GM18526 (cell line): Measurements from ENCODE around the gene MPPED1.

Experiments
- POLR2A ChIP-seq: IDR thresholded peaks from 3 replicates; pipeline ENCODE4 v1.6.1; 2011; ENCODE audit not compliant: insufficient read length; ENCODE audit errors: extremely low read depth

The MPPED1 gene

GRCh38 chr22:43510281-43511070 lies 98.7 kb downstream of the MPPED1 start:
- TF ChIP-seq POLR2A: no peak

- TF ChIP-seq POLR2A: no peak
Measured at GRCh38 chr22:43511276-43511910, 99.6 kb downstream of the MPPED1 start.

DNA sequence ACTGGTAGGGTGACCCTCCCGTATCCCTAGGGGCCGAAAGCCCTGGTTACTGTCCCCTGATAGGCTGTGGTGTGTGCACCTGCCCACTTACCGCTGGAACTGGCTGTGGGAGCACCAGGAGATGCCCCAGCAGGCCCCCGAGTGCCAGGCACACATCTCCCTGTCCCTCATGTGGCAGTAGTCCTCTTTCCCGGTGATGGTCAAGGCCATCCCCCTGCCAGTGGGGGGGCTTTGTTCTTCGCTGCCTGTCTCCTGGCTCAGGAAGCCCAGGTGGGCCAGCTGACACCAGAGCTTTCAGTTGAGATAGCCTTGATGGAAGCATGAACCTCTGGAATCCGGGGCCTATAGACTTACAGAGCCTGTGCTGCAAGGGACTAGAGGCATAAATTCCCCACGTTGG lies 100.5 kb downstream of the MPPED1 start:
- TF ChIP-seq POLR2A: no peak

- no peak for TF ChIP-seq POLR2A
Measured at GRCh38 chr22:43514476-43515157, 102.8 kb downstream of the MPPED1 start.

GRCh38 chr22:43515411-43515810 lies 103.6 kb downstream of the MPPED1 start:
- TF ChIP-seq POLR2A: no peak

- TF ChIP-seq POLR2A: no peak
Measured at GRCh38 chr22:43515902-43516301, 104.1 kb downstream of the MPPED1 start.

DNA sequence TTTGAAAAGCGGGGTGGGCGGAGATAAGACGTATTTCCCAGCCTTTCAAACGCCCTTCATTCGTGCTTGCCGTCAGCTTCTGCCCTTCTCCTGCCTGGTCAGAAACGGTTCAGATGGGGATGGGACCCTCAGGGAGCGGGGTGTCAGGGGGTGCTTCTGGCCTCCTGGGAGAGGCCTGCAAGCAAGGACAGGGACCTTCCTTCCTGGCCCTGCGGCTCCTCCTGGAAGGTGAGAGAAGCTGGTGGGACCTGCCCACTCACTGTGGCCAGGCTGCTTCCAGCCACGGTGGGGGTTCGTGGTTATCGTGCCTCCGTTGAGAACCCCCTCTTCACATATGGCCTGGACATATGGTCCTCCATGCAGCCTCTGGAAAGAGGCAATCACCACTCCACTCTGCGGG lies 104.6 kb downstream of the MPPED1 start:
- no peak for TF ChIP-seq POLR2A

GRCh38 chr22:43516996-43517635 lies 105.3 kb downstream of the MPPED1 start:
- no peak for TF ChIP-seq POLR2A

DNA sequence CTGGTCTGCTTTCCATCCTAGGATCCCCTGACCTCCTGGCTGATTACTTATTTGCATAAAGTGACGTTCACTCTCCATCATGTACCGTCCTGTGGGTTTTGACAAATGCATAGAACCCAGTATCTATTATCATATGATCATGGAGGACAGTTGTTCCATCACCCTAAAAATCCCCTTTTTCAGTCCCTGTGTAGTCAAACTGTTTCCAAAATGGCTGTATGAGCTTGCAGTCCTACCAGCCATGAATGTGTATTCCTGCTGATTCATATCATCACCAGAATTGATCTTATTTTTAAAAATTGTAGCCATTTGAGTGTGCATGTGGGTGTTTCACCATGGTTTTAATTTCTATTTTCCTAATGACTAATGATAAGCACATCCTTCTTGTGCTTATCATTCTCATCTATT lies 108.8 kb downstream of the MPPED1 start:
- no peak for TF ChIP-seq POLR2A

GRCh38 chr22:43521716-43522115 lies 109.9 kb downstream of the MPPED1 start:
- TF ChIP-seq POLR2A: no peak

DNA sequence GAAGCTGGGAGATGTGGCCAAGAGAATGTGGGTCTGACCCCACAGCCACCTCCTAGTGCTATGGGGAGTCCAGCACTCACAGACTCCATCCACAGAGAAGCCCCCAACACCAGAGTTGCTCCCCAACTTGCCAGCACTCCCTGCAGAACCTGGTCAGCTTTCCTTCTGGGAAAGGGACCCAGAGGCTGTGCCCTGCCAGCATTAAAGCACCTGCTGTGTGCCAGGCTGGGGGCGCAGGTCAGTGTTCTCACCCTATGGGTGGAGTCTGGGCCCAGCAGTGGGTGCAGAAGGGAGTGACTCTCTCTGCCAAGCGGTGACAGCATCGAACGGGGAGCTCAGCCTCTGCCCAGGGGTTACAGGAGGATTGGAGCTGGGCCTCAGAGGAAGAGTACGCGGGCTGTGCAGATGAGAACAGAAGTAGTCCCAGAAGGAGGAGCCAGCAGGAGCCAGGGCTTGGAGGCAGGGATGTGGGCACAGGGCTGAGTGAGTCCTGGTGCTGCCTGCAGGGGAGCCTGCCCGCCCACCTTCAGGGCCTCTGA lies 114.4 kb downstream of the MPPED1 start:
- no peak for TF ChIP-seq POLR2A

DNA sequence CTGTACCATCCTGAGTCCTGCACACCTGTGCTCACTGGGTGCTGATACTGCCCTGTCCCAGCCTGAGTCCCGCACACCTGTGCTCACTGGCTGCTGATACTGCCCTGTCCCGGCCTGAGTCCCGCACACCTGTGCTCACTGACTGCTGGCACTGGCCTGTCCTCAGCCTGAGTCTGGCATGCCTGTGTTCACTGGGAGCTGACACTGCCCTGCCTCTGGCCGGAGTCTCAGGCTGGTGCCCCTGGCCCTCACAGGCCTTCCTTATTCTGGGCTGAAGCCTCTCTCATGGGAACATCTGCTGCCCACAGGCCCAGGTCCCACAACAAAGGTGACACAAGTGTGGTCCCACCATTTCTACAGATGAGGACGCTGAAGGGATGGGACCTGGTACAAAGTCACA lies 115.1 kb downstream of the MPPED1 start:
- TF ChIP-seq POLR2A: no peak

GRCh38 chr22:43528601-43529360 lies 117.0 kb downstream of the MPPED1 start:
- TF ChIP-seq POLR2A: no peak

DNA sequence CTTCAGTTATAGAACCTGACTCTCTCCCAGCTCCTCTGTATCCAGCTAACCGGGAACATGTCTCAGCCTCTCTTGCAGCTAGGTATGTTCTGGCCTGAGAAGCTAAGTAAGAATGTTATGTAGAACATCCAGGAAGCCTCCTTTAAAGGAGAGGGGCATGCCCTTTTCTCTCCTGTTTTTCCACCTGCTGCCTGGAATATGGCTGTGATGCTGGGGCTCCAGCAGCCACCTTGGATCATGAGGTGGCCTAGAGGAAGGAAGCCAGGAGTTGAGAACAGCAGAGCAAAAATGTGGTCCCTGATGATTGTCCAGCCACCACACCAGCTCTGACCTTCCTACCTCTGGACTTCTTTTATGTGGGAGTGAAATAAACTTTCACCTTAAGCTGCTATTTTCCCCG lies 117.6 kb downstream of the MPPED1 start:
- TF ChIP-seq POLR2A: no peak

DNA sequence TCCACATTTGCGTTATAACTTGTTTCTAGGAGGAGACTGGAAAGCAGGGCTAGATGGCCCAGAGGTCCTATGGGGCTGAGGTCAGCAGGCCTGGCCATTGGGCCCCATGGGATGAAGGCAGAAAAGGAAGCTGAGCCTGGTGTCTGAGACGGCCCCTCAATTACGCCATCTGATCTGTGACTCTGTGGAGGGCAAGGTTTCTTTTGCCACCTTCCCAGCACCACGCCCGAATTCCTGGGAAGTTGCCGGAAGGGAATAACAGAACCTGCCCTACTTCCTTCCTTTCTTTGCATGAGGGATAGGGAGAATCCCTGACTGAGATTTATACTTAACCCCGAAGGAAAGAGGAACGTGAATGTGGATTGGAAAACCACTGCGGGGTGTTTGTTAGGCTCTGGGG lies 118.1 kb downstream of the MPPED1 start:
- no peak for TF ChIP-seq POLR2A
